OCI-LY3 (cell line): ENCODE data around the gene SLC25A40.
"Not testable (repeated sequence)": the region's sequence is repeated elsewhere in the genome, so short reads cannot be mapped to it uniquely, and the experiment has no call there.

Source experiments
- CTCF ChIP-seq: fragments of 200-600, 300-600 bp; sonication (generic); IDR thresholded peaks from 2 replicates; pipeline ENCODE4 v1.5.1; 2014; ENCODE audit warnings: antibody characterized with exemption, low read length, low read depth
- EZH2phosphoT487 ChIP-seq: fragments of 200-600 bp; shearing (Covaris generic); IDR thresholded peaks from 2 replicates; pipeline ENCODE4 v1.6.1; 2018; ENCODE audit warnings: antibody characterized with exemption, mixed run types, low read depth

GRCh38 chr7:87907136-87907906 is 31.2 kb upstream of the SLC25A40 start:
- not testable (repeated sequence) for TF ChIP-seq CTCF, EZH2phosphoT487
